Right atrium auricular region (tissue), 2 donors: Measurements from ENCODE around the gene SH3YL1. TPM values are rescaled to one million over a fixed set of nuclear protein-coding genes. Genes with fewer than 3 reads are reported as not detected.

ENCODE experiments used
- DNase-seq: peaks from one replicate; pipeline ENCODE4 v3.0.0-alpha.2; 2019; ENCODE audit warnings: low spot score
- H3K27ac ChIP-seq, 2 donors: fragments of 200-600 bp; sonication (generic); 1 replicate in 1 of 2; 2 replicates in 1 of 2; pipeline ENCODE4 v1.5.1; 2016 to 2019
- H3K27me3 ChIP-seq, 2 donors: fragments of 200-600 bp; sonication (generic); one replicate each; pipeline versions ENCODE4 v1.5.1 to v1.6.0; 2017 to 2019
- H3K36me3 ChIP-seq: fragments of 200-600 bp; sonication (generic); one replicate; pipeline ENCODE4 v1.5.1; 2016
- H3K4me1 ChIP-seq, 2 donors: fragments of 200-600 bp; sonication (generic); one replicate each; pipeline versions ENCODE4 v1.5.1 to v1.6.0; 2017 to 2019
- H3K4me3 ChIP-seq, 2 donors: fragments of 200-600 bp; sonication (generic); 1 replicate in 1 of 2; 2 replicates in 1 of 2; pipeline ENCODE4 v1.5.1; 2017 to 2019; ENCODE audit warnings: mild to moderate bottlenecking in 1 of 2, moderate library complexity in 1 of 2
- H3K9me3 ChIP-seq, 2 donors: fragments of 200-600 bp; sonication (generic); one replicate each; pipeline ENCODE4 v1.5.1; 2019
- total RNA-seq, 2 donors: library from RNA; depleted of rRNA; stranded (reverse); fragments of >200 nt; gene quantifications; one replicate each; pipeline ENCODE4 v1.1.0, GENCODE V29; 2016
- TF ChIP-seq, protein P1 (sequence below), 2 donors: fragments of 200-600 bp; sonication (generic); IDR thresholded peaks; one replicate each; pipeline ENCODE4 v1.5.1; 2019; ENCODE audit warnings: antibody characterized with exemption in 2 of 2

SH3YL1 gene
- total RNA-seq, 2 donors from 2014 or later: 7.8 to 11.3 TPM

- TF ChIP-seq, protein P1, sequence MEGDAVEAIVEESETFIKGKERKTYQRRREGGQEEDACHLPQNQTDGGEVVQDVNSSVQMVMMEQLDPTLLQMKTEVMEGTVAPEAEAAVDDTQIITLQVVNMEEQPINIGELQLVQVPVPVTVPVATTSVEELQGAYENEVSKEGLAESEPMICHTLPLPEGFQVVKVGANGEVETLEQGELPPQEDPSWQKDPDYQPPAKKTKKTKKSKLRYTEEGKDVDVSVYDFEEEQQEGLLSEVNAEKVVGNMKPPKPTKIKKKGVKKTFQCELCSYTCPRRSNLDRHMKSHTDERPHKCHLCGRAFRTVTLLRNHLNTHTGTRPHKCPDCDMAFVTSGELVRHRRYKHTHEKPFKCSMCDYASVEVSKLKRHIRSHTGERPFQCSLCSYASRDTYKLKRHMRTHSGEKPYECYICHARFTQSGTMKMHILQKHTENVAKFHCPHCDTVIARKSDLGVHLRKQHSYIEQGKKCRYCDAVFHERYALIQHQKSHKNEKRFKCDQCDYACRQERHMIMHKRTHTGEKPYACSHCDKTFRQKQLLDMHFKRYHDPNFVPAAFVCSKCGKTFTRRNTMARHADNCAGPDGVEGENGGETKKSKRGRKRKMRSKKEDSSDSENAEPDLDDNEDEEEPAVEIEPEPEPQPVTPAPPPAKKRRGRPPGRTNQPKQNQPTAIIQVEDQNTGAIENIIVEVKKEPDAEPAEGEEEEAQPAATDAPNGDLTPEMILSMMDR (IDR thresholded peaks at IDR 0.05): no peak
These were observed 54.4 kb downstream of the SH3YL1 start for GRCh38 chr2:209470-209869.

DNA sequence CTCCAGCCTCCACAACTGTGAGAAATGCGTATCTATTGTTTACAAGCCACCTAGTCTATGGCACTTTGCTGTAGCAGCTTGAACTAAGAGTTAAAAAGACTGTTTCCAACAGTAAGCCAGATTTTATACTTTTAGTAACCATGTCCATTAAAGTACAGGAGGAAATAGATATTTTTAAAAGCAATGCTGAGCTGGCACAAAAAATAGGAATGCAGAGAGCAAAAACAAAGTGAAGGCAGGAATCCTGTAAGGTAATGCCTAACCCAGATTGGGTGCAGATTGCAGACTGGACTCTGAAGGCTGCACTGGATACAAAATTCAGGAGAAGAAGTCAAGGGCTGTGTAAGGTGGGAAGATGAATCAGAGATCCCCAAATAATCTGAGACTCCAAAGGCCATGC is 55.5 kb downstream of the SH3YL1 start:
- no peaks in the 10 kb centered on the region for H3K36me3 ChIP-seq
- peaks cover 0 to 5% of the 10 kb centered on the region in 2 donors for H3K9me3 ChIP-seq
- no peaks in the 10 kb centered on the region for H3K4me1 ChIP-seq
- no peaks in the 10 kb centered on the region for H3K27me3 ChIP-seq
- DNase-seq: no peak
- TF ChIP-seq, protein P1 (IDR thresholded peaks at IDR 0.05): no peak
- no peak overlapping the region for H3K4me3 ChIP-seq
- H3K27ac ChIP-seq: no peak overlapping the region

More at GRCh38 chr2:209470-209869, 54.4 kb downstream of the SH3YL1 start:
- H3K27ac ChIP-seq: no peak overlapping the region
- no peaks in the 10 kb centered on the region for H3K36me3 ChIP-seq
- no peak overlapping the region for H3K4me3 ChIP-seq
- DNase-seq: no peak
- no peaks in the 10 kb centered on the region for H3K27me3 ChIP-seq
- peaks cover 0 to 5% of the 10 kb centered on the region in 2 donors for H3K9me3 ChIP-seq
- no peaks in the 10 kb centered on the region for H3K4me1 ChIP-seq

- Histone ChIP-seq H3K9me3 (no peaks in the 10 kb centered on the region), H3K4me1 (no peaks in the 10 kb centered on the region), H3K4me3 (no peak overlapping the region), H3K27ac (no peak overlapping the region), H3K27me3 (no peaks in the 10 kb centered on the region), H3K36me3 (no peaks in the 10 kb centered on the region)
- DNase-seq: no peak
- TF ChIP-seq, protein P1 (IDR thresholded peaks at IDR 0.05): no peak
These were observed 59.8 kb downstream of the SH3YL1 start for GRCh38 chr2:203984-204383.

DNA sequence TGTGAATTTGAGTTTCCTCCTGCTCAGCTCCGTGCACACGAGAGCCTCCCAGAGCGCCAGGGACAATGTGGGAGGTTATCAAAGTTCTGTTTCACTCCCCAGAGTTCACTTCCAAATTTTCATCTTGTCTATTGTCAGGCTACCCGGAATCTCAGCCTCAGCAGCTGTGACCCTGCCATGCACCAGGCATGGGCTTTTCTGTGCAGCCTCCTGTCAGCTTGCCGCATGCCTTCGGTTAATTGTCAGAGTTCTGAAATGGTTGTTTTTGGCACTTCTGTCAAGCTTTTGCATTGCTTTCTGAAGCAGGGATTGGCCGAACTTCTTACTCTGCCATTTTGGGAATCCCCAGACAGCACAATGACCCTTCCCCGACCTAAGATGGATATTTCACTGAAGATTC is 60.4 kb downstream of the SH3YL1 start:
- no peaks in the 10 kb centered on the region for H3K4me1 ChIP-seq
- H3K36me3 ChIP-seq: no peaks in the 10 kb centered on the region
- TF ChIP-seq, protein P1 (IDR thresholded peaks at IDR 0.05): no peak
- no peaks in the 10 kb centered on the region for H3K9me3 ChIP-seq
- H3K4me3 ChIP-seq: no peak overlapping the region
- DNase-seq: no peak
- no peak overlapping the region for H3K27ac ChIP-seq
- no peaks in the 10 kb centered on the region for H3K27me3 ChIP-seq

GRCh38 chr2:202945-203344 is 60.9 kb downstream of the SH3YL1 start:
- TF ChIP-seq, protein P1 (IDR thresholded peaks at IDR 0.05): no peak
- no peaks in the 10 kb centered on the region for H3K9me3 ChIP-seq
- H3K36me3 ChIP-seq: no peaks in the 10 kb centered on the region
- no peaks in the 10 kb centered on the region for H3K4me1 ChIP-seq
- no peak for DNase-seq
- no peak overlapping the region for H3K4me3 ChIP-seq
- no peaks in the 10 kb centered on the region for H3K27me3 ChIP-seq
- H3K27ac ChIP-seq: no peak overlapping the region
